ENCODE results near the gene DARS1.

Gene DARS1

GRCh38 chr2:136023416-136023815, 38.0 kb upstream of the DARS1 start:
- H3K36me3 ChIP-seq (replicated peaks in 1 of 2; ENCODE audit: control insufficient read depth in 2 of 2, insufficient read depth in 2 of 2, low read length in 2 of 2), result no peaks in the 10 kb centered on the region
- H3K4ac ChIP-seq (ENCODE audit: low read length), result no peak overlapping the region
- no CpG with 5 or more reads among the region's 2 CpGs for WGBS, 2 donors (ENCODE audit: extremely low coverage in 2 of 2, insufficient read length in 2 of 2, insufficient replicate concordance in 1 of 2)
- no peak overlapping the region for H3K27ac ChIP-seq (replicated peaks; ENCODE audit: low read length)
- no peak overlapping the region for H3K9ac ChIP-seq (ENCODE audit: low read depth, low read length, poor library complexity)
- H3K23ac ChIP-seq (ENCODE audit: low read depth, low read length, poor library complexity), result no peak overlapping the region
- H3K9me3 ChIP-seq (replicated peaks in 1 of 2; ENCODE audit: control insufficient read depth in 2 of 2, insufficient read depth in 1 of 2, low read depth in 1 of 2, low read length in 2 of 2), result no peaks in the 10 kb centered on the region
- H2AK5ac ChIP-seq (ENCODE audit: low read depth, low read length), result no peak overlapping the region
- no peak overlapping the region for H2BK12ac ChIP-seq (ENCODE audit: low read length)
- H3K4me3 ChIP-seq (ENCODE audit: low read length in 2 of 2), result no peak overlapping the region
- H2BK120ac ChIP-seq (ENCODE audit: low read depth, low read length), result no peak overlapping the region
- DNase-seq (ENCODE audit: low spot score), result no peak
- H4K91ac ChIP-seq (ENCODE audit: low read depth, low read length, poor library complexity), result no peak overlapping the region
- no peak overlapping the region for H3K18ac ChIP-seq (ENCODE audit: low read length)
- peaks cover 29 to 54% of the 10 kb centered on the region in 2 donors for H3K4me1 ChIP-seq (ENCODE audit: control insufficient read depth in 2 of 2, insufficient read depth in 1 of 2, low read depth in 1 of 2, low read length in 2 of 2)
- no peak overlapping the region for H2BK5ac ChIP-seq (ENCODE audit: low read length)
- H3K79me1 ChIP-seq (ENCODE audit: low read depth, low read length), result no peaks in the 10 kb centered on the region
- H3K14ac ChIP-seq (ENCODE audit: low read length), result no peak overlapping the region
- no peak overlapping the region for H3K4me2 ChIP-seq (ENCODE audit: insufficient read depth, low read length, poor library complexity, severe bottlenecking)
- H2AFZ ChIP-seq (ENCODE audit: low read length), result no peak overlapping the region
- H4K8ac ChIP-seq (ENCODE audit: low read depth, low read length), result no peak overlapping the region
- H2BK15ac ChIP-seq (ENCODE audit: low read length), result no peak overlapping the region
- H3K27me3 ChIP-seq (ENCODE audit: control insufficient read depth in 3 of 3, insufficient read depth in 3 of 3, low read depth in 1 of 3, low read length in 3 of 3), result no peaks in the 10 kb centered on the region

GRCh38 chr2:136022396-136023146, 37.1 kb upstream of the DARS1 start:
- Histone ChIP-seq H2AK5ac (ENCODE audit: low read depth, low read length) (no peak overlapping the region), H3K4me1 (ENCODE audit: control insufficient read depth in 2 of 2, insufficient read depth in 1 of 2, low read depth in 1 of 2, low read length in 2 of 2) (peaks cover 29 to 54% of the 10 kb centered on the region in 2 donors), H2BK12ac (ENCODE audit: low read length) (no peak overlapping the region), H2BK5ac (ENCODE audit: low read length) (no peak overlapping the region), H3K14ac (ENCODE audit: low read length) (no peak overlapping the region), H4K91ac (ENCODE audit: low read depth, low read length, poor library complexity) (no peak overlapping the region), H2BK120ac (ENCODE audit: low read depth, low read length) (no peak overlapping the region), H3K4me3 (ENCODE audit: low read length in 2 of 2) (no peak overlapping the region), H3K9ac (ENCODE audit: low read depth, low read length, poor library complexity) (no peak overlapping the region), H3K4ac (ENCODE audit: low read length) (no peak overlapping the region), H4K8ac (ENCODE audit: low read depth, low read length) (no peak overlapping the region), H2BK15ac (ENCODE audit: low read length) (no peak overlapping the region), H2AFZ (ENCODE audit: low read length) (no peak overlapping the region), H3K36me3 (replicated peaks in 1 of 2; ENCODE audit: control insufficient read depth in 2 of 2, insufficient read depth in 2 of 2, low read length in 2 of 2) (no peaks in the 10 kb centered on the region), H3K9me3 (replicated peaks in 1 of 2; ENCODE audit: control insufficient read depth in 2 of 2, insufficient read depth in 1 of 2, low read depth in 1 of 2, low read length in 2 of 2) (no peaks in the 10 kb centered on the region), H3K79me1 (ENCODE audit: low read depth, low read length) (no peaks in the 10 kb centered on the region), H3K23ac (ENCODE audit: low read depth, low read length, poor library complexity) (no peak overlapping the region), H3K27me3 (ENCODE audit: control insufficient read depth in 3 of 3, insufficient read depth in 3 of 3, low read depth in 1 of 3, low read length in 3 of 3) (no peaks in the 10 kb centered on the region), H3K18ac (ENCODE audit: low read length) (no peak overlapping the region), H3K27ac (replicated peaks; ENCODE audit: low read length) (no peak overlapping the region), H3K4me2 (ENCODE audit: insufficient read depth, low read length, poor library complexity, severe bottlenecking) (no peak overlapping the region)
- WGBS, 2 donors (ENCODE audit: extremely low coverage in 2 of 2, insufficient read length in 2 of 2, insufficient replicate concordance in 1 of 2), result no CpG with 5 or more reads among the region's 3 CpGs
- no peak for DNase-seq (ENCODE audit: low spot score)

GRCh38 chr2:136021976-136022375, 36.5 kb upstream of the DARS1 start:
- H3K4ac ChIP-seq (ENCODE audit: low read length), result no peak overlapping the region
- H2BK5ac ChIP-seq (ENCODE audit: low read length), result no peak overlapping the region
- no peak overlapping the region for H3K23ac ChIP-seq (ENCODE audit: low read depth, low read length, poor library complexity)
- H3K9me3 ChIP-seq (replicated peaks in 1 of 2; ENCODE audit: control insufficient read depth in 2 of 2, insufficient read depth in 1 of 2, low read depth in 1 of 2, low read length in 2 of 2), result no peaks in the 10 kb centered on the region
- H3K4me2 ChIP-seq (ENCODE audit: insufficient read depth, low read length, poor library complexity, severe bottlenecking), result no peak overlapping the region
- no peak overlapping the region for H3K18ac ChIP-seq (ENCODE audit: low read length)
- H3K14ac ChIP-seq (ENCODE audit: low read length), result no peak overlapping the region
- WGBS, 2 donors (ENCODE audit: extremely low coverage in 2 of 2, insufficient read length in 2 of 2, insufficient replicate concordance in 1 of 2), result no CpG with 5 or more reads among the region's 4 CpGs
- H2AK5ac ChIP-seq (ENCODE audit: low read depth, low read length), result no peak overlapping the region
- H3K9ac ChIP-seq (ENCODE audit: low read depth, low read length, poor library complexity), result no peak overlapping the region
- H2BK120ac ChIP-seq (ENCODE audit: low read depth, low read length), result no peak overlapping the region
- H3K27ac ChIP-seq (replicated peaks; ENCODE audit: low read length), result no peak overlapping the region
- no peaks in the 10 kb centered on the region for H3K79me1 ChIP-seq (ENCODE audit: low read depth, low read length)
- peaks cover 26 to 48% of the 10 kb centered on the region in 2 donors for H3K4me1 ChIP-seq (ENCODE audit: control insufficient read depth in 2 of 2, insufficient read depth in 1 of 2, low read depth in 1 of 2, low read length in 2 of 2)
- no peak overlapping the region for H2BK15ac ChIP-seq (ENCODE audit: low read length)
- DNase-seq (ENCODE audit: low spot score), result no peak
- H4K8ac ChIP-seq (ENCODE audit: low read depth, low read length), result no peak overlapping the region
- H3K36me3 ChIP-seq (replicated peaks in 1 of 2; ENCODE audit: control insufficient read depth in 2 of 2, insufficient read depth in 2 of 2, low read length in 2 of 2), result no peaks in the 10 kb centered on the region
- no peak overlapping the region for H4K91ac ChIP-seq (ENCODE audit: low read depth, low read length, poor library complexity)
- no peak overlapping the region for H2AFZ ChIP-seq (ENCODE audit: low read length)
- H3K27me3 ChIP-seq (ENCODE audit: control insufficient read depth in 3 of 3, insufficient read depth in 3 of 3, low read depth in 1 of 3, low read length in 3 of 3), result no peaks in the 10 kb centered on the region
- H3K4me3 ChIP-seq (ENCODE audit: low read length in 2 of 2), result no peak overlapping the region
- H2BK12ac ChIP-seq (ENCODE audit: low read length), result no peak overlapping the region

- H3K4me2 ChIP-seq (ENCODE audit: insufficient read depth, low read length, poor library complexity, severe bottlenecking), result no peak overlapping the region
- no peak overlapping the region for H2BK15ac ChIP-seq (ENCODE audit: low read length)
- H4K8ac ChIP-seq (ENCODE audit: low read depth, low read length), result no peak overlapping the region
- no peak overlapping the region for H3K18ac ChIP-seq (ENCODE audit: low read length)
- no peak overlapping the region for H2AFZ ChIP-seq (ENCODE audit: low read length)
- H3K4me1 ChIP-seq (ENCODE audit: control insufficient read depth in 2 of 2, insufficient read depth in 1 of 2, low read depth in 1 of 2, low read length in 2 of 2), result peaks cover 26 to 48% of the 10 kb centered on the region in 2 donors
- H3K4ac ChIP-seq (ENCODE audit: low read length), result no peak overlapping the region
- no peak overlapping the region for H4K91ac ChIP-seq (ENCODE audit: low read depth, low read length, poor library complexity)
- no peaks in the 10 kb centered on the region for H3K9me3 ChIP-seq (replicated peaks in 1 of 2; ENCODE audit: control insufficient read depth in 2 of 2, insufficient read depth in 1 of 2, low read depth in 1 of 2, low read length in 2 of 2)
- WGBS, 2 donors (ENCODE audit: extremely low coverage in 2 of 2, insufficient read length in 2 of 2, insufficient replicate concordance in 1 of 2), result no CpG with 5 or more reads among the region's 2 CpGs
- DNase-seq (ENCODE audit: low spot score), result no peak
- no peak overlapping the region for H3K4me3 ChIP-seq (ENCODE audit: low read length in 2 of 2)
- no peaks in the 10 kb centered on the region for H3K27me3 ChIP-seq (ENCODE audit: control insufficient read depth in 3 of 3, insufficient read depth in 3 of 3, low read depth in 1 of 3, low read length in 3 of 3)
- H2BK120ac ChIP-seq (ENCODE audit: low read depth, low read length), result no peak overlapping the region
- no peak overlapping the region for H3K23ac ChIP-seq (ENCODE audit: low read depth, low read length, poor library complexity)
- H3K36me3 ChIP-seq (replicated peaks in 1 of 2; ENCODE audit: control insufficient read depth in 2 of 2, insufficient read depth in 2 of 2, low read length in 2 of 2), result no peaks in the 10 kb centered on the region
- no peak overlapping the region for H2BK12ac ChIP-seq (ENCODE audit: low read length)
- H3K79me1 ChIP-seq (ENCODE audit: low read depth, low read length), result no peaks in the 10 kb centered on the region
- no peak overlapping the region for H3K14ac ChIP-seq (ENCODE audit: low read length)
- no peak overlapping the region for H3K27ac ChIP-seq (replicated peaks; ENCODE audit: low read length)
- H2BK5ac ChIP-seq (ENCODE audit: low read length), result no peak overlapping the region
- no peak overlapping the region for H3K9ac ChIP-seq (ENCODE audit: low read depth, low read length, poor library complexity)
- H2AK5ac ChIP-seq (ENCODE audit: low read depth, low read length), result no peak overlapping the region
These were observed 36.0 kb upstream of the DARS1 start for GRCh38 chr2:136021406-136021805.

All from neuronal stem cell (in vitro differentiated cells).